D721Med (cell line): ENCODE results near the gene OR2M5.

ENCODE experiments used
- DNase-seq: peaks from one replicate; pipeline ENCODE4 v3.0.0; 2011; ENCODE audit warnings: low spot score; ENCODE audit not compliant: insufficient read length
- FAIRE-seq: peaks from 2 replicates; lab custom pipeline; 2011; peaks lifted over from hg19 to GRCh38; lab: Jason Lieb, UNC
- CTCF ChIP-seq: IDR thresholded peaks from 2 replicates; pipeline ENCODE4 v1.5.1; 2012; ENCODE audit warnings: mild to moderate bottlenecking, control low read depth; ENCODE audit not compliant: insufficient read depth; ENCODE audit errors: missing control alignments

OR2M5 gene

GRCh38 chr1:248140846-248141245 is 4.1 kb upstream of the OR2M5 start:
- FAIRE-seq (no peak), DNase-seq (no peak)
- no peak for TF ChIP-seq CTCF

GRCh38 chr1:248143311-248143710 is 1.6 kb upstream of the OR2M5 start:
- FAIRE-seq: no peak
- TF ChIP-seq CTCF: no peak
- DNase-seq: no peak

GRCh38 chr1:248152056-248152827 is 7.3 kb downstream of the OR2M5 start:
- TF ChIP-seq CTCF: no peak
- DNase-seq: no peak
- FAIRE-seq: no peak

GRCh38 chr1:248155927-248156326 is 11.0 kb downstream of the OR2M5 start:
- DNase-seq (no peak), FAIRE-seq (no peak)
- TF ChIP-seq CTCF: no peak

GRCh38 chr1:248158758-248159157 is 13.8 kb downstream of the OR2M5 start:
- FAIRE-seq (no peak), DNase-seq (no peak)
- TF ChIP-seq CTCF: no peak

GRCh38 chr1:248164031-248164430 is 19.1 kb downstream of the OR2M5 start:
- TF ChIP-seq CTCF: no peak
- no peak for FAIRE-seq

GRCh38 chr1:248165186-248165585 is 20.2 kb downstream of the OR2M5 start:
- DNase-seq: no peak
- no peak for TF ChIP-seq CTCF
- FAIRE-seq: no peak

More at GRCh38 chr1:248164031-248164430, 19.1 kb downstream of the OR2M5 start:
- no peak for DNase-seq
